Vagina (tissue), 2 donors: ENCODE measurements around the gene SLC28A3.

Experiments used
- POLR2A ChIP-seq, 2 donors: fragments of 450-650 bp; IDR thresholded peaks; one replicate each; pipeline ENCODE4 v1.6.1; 2017; ENCODE audit warnings: antibody characterized with exemption in 2 of 2, mild to moderate bottlenecking in 2 of 2, moderate library complexity in 2 of 2
- POLR2AphosphoS5 ChIP-seq, 2 donors: sonication (generic); formaldehyde crosslinking; IDR thresholded peaks; one replicate each; pipeline ENCODE4 v1.9.0; 2017; ENCODE audit warnings: antibody characterized with exemption in 2 of 2, mild to moderate bottlenecking in 2 of 2, low read depth in 1 of 2; ENCODE audit not compliant: insufficient read depth in 1 of 2

DNA sequence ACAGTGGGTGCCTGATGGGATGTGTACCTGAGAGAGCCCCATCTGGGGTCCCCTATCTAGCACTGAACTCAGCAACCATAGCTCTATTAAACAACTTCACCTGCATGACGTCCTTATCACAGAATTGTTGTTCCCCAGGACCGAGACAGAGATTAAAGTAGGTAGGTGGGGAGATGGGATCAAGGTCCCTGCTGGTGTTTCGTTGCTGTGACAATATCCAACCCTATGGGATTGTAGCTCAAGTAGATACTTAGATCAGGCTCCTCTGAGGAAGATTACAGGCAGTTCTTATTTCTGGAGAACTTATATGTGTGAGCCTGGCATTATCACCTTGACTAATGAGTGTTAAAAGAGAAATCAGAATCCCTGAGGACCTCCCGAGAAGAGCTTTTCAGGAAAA is 84.9 kb downstream of the SLC28A3 start:
- TF ChIP-seq POLR2AphosphoS5 (IDR thresholded peaks at IDR 0.05; ENCODE audit: insufficient read depth in 1 of 2, low read depth in 1 of 2), result no peak
- no peak for TF ChIP-seq POLR2A (IDR thresholded peaks at IDR 0.05)
